GM19452 (cell line): ENCODE measurements around the gene TCP11.
"Not testable (repeated sequence)": the region's sequence is repeated elsewhere in the genome, so short reads cannot be mapped to it uniquely, and the experiment has no call there.

Experiments used
- ATAC-seq: cut with Tn5 transposase; IDR thresholded peaks from one replicate; pipeline ENCODE4 v1.9.1; 2021; ENCODE audit not compliant: unreplicated experiment

TCP11 gene

GRCh38 chr6:35148167-35148741 lies 7.1 kb upstream of the TCP11 start:
- no peak for ATAC-seq

GRCh38 chr6:35147486-35147885 lies 6.3 kb upstream of the TCP11 start:
- ATAC-seq: no peak

- ATAC-seq: no peak
Measured at GRCh38 chr6:35147026-35147425, 5.9 kb upstream of the TCP11 start.

DNA sequence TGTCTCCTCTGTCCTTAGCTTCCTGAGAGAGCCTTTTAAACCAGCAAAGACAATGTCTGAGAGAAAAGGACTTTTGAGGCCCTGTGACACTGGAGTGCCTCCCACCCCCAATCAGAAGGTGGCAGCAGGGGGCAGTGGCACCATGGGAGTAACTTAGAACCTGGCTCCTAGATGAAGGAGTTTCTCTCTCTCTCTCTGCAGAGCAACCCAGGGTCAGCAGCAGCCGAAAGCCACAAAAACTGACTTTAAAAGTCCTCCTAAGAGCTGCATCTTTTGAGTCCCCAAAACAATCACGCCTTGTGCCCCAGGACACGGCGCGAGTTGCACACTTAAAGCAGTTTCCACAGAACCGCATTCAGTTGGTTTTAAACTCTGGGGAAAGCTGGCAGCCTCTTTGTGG lies 5.3 kb upstream of the TCP11 start:
- no peak for ATAC-seq

DNA sequence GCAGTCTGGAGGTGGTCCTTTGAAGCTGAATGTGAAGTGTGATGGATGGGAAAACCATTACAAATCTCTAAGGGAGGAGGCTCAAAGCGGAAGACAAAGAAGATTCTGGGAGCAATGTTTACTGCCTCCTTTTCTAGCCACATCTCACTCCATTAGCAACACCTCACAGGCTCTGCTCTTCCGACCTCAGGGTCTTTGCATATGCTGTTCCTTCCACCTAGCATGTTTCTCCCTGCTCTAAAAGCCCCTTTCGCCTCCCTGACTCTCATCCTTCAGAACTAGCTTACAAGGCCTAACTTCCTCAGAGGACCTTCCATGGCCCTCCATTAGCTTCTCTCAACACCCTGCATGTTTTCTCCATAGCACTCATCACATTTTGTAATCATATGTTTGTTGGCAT lies 4.6 kb upstream of the TCP11 start:
- ATAC-seq: no peak

GRCh38 chr6:35142588-35143569 lies 1.7 kb upstream of the TCP11 start:
- ATAC-seq: no peak

GRCh38 chr6:35140639-35141006 lies 516 bp downstream of the TCP11 start:
- ATAC-seq: no peak

- no peak for ATAC-seq
Measured at GRCh38 chr6:35139924-35140638, 1.1 kb downstream of the TCP11 start.

DNA sequence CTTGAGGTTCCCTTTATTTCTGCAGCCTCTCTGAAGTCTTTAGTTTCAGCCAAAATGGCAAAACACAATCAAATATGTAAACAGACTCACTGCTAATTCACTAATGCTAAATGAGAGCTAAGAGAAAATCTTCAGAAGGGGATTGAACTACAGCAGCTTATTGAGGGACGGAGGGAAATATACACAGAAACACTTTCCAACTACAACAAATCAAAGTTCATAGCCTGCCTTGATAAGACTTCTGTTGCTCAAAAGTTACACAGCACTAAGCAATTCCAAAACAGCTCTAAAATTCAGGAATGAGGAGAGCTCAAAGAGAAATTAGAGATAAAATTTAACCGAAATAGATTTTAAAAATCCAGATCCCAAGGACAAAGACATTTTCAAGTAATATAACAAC lies 1.7 kb downstream of the TCP11 start:
- ATAC-seq: no peak

GRCh38 chr6:35138191-35138590 lies 2.9 kb downstream of the TCP11 start:
- ATAC-seq: not testable (repeated sequence)

- ATAC-seq: no peak
Measured at GRCh38 chr6:35136185-35136584, 5.0 kb downstream of the TCP11 start.

DNA sequence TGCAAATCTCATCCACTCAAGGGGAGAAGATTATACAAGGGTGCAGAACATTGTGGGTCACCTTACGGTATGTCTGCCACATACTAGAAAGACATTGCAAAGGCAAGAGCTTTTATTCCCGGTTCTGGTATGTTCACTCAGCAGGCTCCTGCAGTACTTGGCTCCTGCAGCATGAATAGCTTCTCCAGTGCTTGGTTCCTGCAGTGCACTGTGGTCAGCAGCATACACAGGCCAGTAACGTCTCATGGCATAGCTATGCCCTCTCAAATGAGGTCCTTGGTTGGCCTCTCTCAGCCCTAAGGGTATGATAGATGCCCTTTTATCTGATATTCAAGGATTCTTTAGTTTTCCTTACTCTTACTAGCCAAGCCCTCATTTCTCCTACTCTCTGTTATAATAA lies 12.6 kb downstream of the TCP11 start:
- no peak for ATAC-seq

- ATAC-seq: no peak
Measured at GRCh38 chr6:35128042-35128441, 13.1 kb downstream of the TCP11 start.

- ATAC-seq: no peak
Measured at GRCh38 chr6:35124356-35124755, 16.8 kb downstream of the TCP11 start.

DNA sequence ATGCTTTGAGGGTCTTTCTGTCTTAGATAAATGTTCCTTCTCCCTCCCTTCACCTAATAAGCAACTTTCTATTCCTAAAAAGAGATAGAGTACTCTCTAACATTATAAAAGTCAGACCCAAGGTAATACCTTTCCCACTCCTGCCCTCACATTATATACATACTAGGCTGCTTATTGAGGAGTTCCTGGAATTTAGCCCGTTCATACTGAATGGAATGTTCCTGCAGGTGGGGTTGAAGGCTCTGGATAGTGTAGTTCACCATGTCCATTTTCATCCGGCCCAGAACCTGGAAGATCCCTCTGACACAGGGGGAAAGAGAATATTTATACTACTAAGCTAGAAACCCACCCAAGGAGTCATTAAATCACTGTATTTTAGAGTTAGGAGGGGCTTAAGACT lies 20.4 kb downstream of the TCP11 start:
- ATAC-seq: no peak

GRCh38 chr6:35108309-35108885 lies 32.7 kb downstream of the TCP11 start:
- ATAC-seq: no peak

- not testable (repeated sequence) for ATAC-seq
Measured at GRCh38 chr6:35107761-35108160, 33.4 kb downstream of the TCP11 start.

DNA sequence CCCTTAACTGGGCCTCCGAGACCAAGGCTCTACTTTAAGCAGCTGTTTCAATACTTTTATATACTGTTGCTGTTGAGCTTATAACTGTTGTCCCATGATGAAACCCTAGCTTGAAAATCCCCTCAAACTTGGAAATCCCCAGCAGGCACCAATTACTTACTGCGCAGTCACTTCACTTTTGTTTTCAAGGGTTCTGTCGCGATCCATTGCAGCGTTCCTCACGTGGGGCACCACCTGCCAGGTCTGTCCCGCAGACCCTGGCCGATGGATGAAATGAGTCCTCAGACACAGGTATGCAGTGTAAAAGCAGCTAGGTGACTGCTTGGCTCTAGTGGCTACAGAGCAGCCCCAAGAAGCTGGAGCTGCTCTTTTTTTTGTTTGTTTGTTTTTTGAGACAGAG lies 33.9 kb downstream of the TCP11 start:
- ATAC-seq: not testable (repeated sequence)

GRCh38 chr6:35106061-35106460 lies 35.1 kb downstream of the TCP11 start:
- not testable (repeated sequence) for ATAC-seq

- ATAC-seq: no peak
Measured at GRCh38 chr6:35105078-35105477, 36.1 kb downstream of the TCP11 start.

GRCh38 chr6:35099116-35099515 lies 42.0 kb downstream of the TCP11 start:
- no peak for ATAC-seq
